Measurements from ENCODE around the gene SPATA31E1. TPM values are rescaled to one million over a fixed set of nuclear protein-coding genes. Genes with fewer than 3 reads are reported as not detected.

Gene SPATA31E1
- total RNA-seq, 6 experiments from 2014 or later: not detected

GRCh38 chr9:87864915-87865314, 17.8 kb upstream of the SPATA31E1 start:
- no peaks in the 10 kb centered on the region for H3K9me3 ChIP-seq
- H3K4me1 ChIP-seq: no peaks in the 10 kb centered on the region
- DNase-seq: no peak
- H3K27ac ChIP-seq: no peak overlapping the region
- H3K27me3 ChIP-seq: no peaks in the 10 kb centered on the region
- intact Hi-C loops (cut with DNase I): no loop called here
- ATAC-seq: no peak
- no peak for TF ChIP-seq POLR2A (IDR thresholded peaks at IDR 0.05)
- TF ChIP-seq, protein P1, sequence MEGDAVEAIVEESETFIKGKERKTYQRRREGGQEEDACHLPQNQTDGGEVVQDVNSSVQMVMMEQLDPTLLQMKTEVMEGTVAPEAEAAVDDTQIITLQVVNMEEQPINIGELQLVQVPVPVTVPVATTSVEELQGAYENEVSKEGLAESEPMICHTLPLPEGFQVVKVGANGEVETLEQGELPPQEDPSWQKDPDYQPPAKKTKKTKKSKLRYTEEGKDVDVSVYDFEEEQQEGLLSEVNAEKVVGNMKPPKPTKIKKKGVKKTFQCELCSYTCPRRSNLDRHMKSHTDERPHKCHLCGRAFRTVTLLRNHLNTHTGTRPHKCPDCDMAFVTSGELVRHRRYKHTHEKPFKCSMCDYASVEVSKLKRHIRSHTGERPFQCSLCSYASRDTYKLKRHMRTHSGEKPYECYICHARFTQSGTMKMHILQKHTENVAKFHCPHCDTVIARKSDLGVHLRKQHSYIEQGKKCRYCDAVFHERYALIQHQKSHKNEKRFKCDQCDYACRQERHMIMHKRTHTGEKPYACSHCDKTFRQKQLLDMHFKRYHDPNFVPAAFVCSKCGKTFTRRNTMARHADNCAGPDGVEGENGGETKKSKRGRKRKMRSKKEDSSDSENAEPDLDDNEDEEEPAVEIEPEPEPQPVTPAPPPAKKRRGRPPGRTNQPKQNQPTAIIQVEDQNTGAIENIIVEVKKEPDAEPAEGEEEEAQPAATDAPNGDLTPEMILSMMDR (IDR thresholded peaks at IDR 0.05): no peak
- H3K4me3 ChIP-seq: no peak overlapping the region
- H3K36me3 ChIP-seq: no peaks in the 10 kb centered on the region
- WGBS (ENCODE audit: insufficient coverage, low coverage, low lambda C conversion rate, missing lambda C conversion rate): 82% methylated on average over 3 of the region's 3 CpGs

DNA sequence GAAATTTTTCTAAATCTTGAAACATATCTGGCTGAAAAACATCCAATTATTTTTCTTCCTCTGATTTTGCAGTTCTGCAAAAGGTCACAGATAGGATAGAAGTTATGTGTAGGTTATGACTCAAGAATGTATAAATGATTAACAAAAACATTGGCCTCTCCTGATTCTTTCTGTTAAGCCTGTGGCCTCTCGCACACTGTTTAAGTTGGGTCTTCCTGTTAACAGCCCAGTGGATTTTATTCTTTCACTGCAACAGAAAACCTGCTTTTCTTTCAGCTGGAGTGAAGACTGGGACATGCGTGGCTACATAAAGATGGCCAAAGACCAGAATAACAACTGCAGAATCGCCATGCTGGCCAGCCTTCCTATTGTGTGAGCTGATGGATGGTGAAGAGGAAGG, 17.1 kb upstream of the SPATA31E1 start:
- DNase-seq (no peak), ATAC-seq (peak in 1 of 4 donors; percentile 85)
- intact Hi-C loops (cut with DNase I): no loop called here
- TF ChIP-seq POLR2A (IDR thresholded peaks at IDR 0.05): no peak
- TF ChIP-seq, protein P1 (IDR thresholded peaks at IDR 0.05): no peak
- Histone ChIP-seq H3K27ac (no peak overlapping the region), H3K4me3 (no peak overlapping the region), H3K4me1 (no peaks in the 10 kb centered on the region), H3K9me3 (no peaks in the 10 kb centered on the region), H3K36me3 (no peaks in the 10 kb centered on the region), H3K27me3 (no peaks in the 10 kb centered on the region)
- WGBS (ENCODE audit: insufficient coverage, low coverage, low lambda C conversion rate, missing lambda C conversion rate): 84% methylated on average over 3 of the region's 3 CpGs

DNA sequence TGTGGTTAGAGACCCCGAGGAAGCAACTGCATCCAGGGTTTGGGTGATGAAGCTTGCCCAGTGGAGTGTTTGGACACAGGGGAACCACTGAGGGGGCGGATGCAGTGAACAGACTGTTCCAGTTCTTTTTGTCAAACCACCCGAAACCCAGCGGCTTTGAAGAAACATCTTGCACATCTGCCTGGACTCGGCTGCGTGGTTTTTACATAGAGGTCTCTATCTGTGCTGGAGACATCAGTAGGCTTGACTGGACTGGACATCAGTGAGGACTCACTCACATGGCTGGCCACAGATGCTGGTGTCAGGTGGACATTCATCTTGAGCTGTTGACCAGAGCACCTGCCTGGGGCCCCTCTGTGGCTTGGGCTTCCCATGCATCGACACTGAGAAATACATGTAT, 15.3 kb upstream of the SPATA31E1 start:
- H3K27ac ChIP-seq: no peak overlapping the region
- no peak for DNase-seq
- no peak for ATAC-seq
- intact Hi-C loops (cut with DNase I): no loop called here
- no peaks in the 10 kb centered on the region for H3K27me3 ChIP-seq
- H3K4me3 ChIP-seq: no peak overlapping the region
- TF ChIP-seq, protein P1 (IDR thresholded peaks at IDR 0.05): no peak
- TF ChIP-seq POLR2A (IDR thresholded peaks at IDR 0.05): no peak
- no peaks in the 10 kb centered on the region for H3K4me1 ChIP-seq
- 78% methylated on average over 4 of the region's 7 CpGs for WGBS (ENCODE audit: insufficient coverage, low coverage, low lambda C conversion rate, missing lambda C conversion rate)
- no peaks in the 10 kb centered on the region for H3K36me3 ChIP-seq
- H3K9me3 ChIP-seq: no peaks in the 10 kb centered on the region

- no peak for TF ChIP-seq POLR2A (IDR thresholded peaks at IDR 0.05)
- TF ChIP-seq, protein P1 (IDR thresholded peaks at IDR 0.05): no peak
- Histone ChIP-seq H3K4me1 (no peaks in the 10 kb centered on the region), H3K4me3 (no peak overlapping the region), H3K27ac (no peak overlapping the region), H3K36me3 (no peaks in the 10 kb centered on the region), H3K9me3 (no peaks in the 10 kb centered on the region), H3K27me3 (no peaks in the 10 kb centered on the region)
- ATAC-seq (no peak), DNase-seq (no peak)
- intact Hi-C loops (cut with DNase I): no loop called here
- 98% methylated on average over 6 of the region's 9 CpGs for WGBS (ENCODE audit: insufficient coverage, low coverage, low lambda C conversion rate, missing lambda C conversion rate)
Measured at GRCh38 chr9:87868175-87868574, 14.5 kb upstream of the SPATA31E1 start.

DNA sequence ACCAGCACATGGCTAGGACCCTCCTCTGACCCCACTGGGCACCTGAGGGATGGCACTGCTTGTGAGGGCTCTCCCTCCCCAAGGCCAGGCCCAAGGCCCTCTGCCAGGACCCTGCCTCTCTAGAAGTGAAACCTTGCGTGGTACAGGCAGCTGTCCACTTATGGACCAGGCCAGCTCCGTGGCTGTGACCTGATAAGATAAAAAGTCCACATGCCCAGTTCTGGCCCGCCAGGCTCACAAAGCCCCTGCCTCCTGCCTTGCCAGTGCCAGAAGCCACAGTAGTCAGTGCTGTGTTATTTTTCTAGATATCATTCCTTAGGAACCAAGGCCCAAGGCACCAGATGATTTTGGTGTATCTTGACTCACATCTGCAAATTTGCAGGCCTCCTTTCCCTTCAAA, 14.0 kb upstream of the SPATA31E1 start:
- intact Hi-C loops (cut with DNase I): no loop called here
- TF ChIP-seq, protein P1 (IDR thresholded peaks at IDR 0.05): no peak
- no peak for TF ChIP-seq POLR2A (IDR thresholded peaks at IDR 0.05)

More for the DNA sequence above, 14.0 kb upstream of the SPATA31E1 start:
- Histone ChIP-seq H3K4me3 (no peak overlapping the region), H3K27me3 (no peaks in the 10 kb centered on the region), H3K4me1 (no peaks in the 10 kb centered on the region), H3K36me3 (no peaks in the 10 kb centered on the region), H3K9me3 (no peaks in the 10 kb centered on the region), H3K27ac (no peak overlapping the region)
- no peak for ATAC-seq
- no peak for DNase-seq
- WGBS (ENCODE audit: insufficient coverage, low coverage, low lambda C conversion rate, missing lambda C conversion rate): no CpG with 5 or more reads among the region's 3 CpGs

All from right lobe of liver (tissue), 6 donors.